ENCODE data around the gene WDR86.

The WDR86 gene

DNA sequence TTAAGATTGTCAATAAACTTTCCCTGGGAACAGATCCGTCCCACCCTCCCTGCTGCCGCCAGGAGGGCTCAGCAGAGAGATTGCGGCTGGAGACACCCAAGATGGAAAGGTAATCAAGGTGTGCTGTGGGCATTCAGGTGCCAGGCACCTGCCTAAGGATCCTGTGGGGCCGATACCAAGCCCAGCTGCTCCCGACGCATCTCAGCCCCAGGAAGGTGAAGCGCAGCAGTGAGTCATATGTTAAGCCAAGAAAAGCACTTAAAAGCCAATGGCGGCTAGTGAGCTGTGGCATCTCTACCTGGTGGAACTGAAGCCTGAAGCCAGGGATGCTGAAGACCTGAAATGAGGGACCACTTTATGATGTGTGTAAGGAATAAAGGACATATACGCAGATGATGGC is 6.1 kb downstream of the WDR86 start:
- no peak overlapping the region for H3K4me3 ChIP-seq (replicated peaks; ENCODE audit: insufficient read depth, low read length)
- no peak for DNase-seq (ENCODE audit: low read depth in 1 of 2, low spot score in 1 of 2)
- TF ChIP-seq SPI1 (IDR thresholded peaks at IDR 0.05; ENCODE audit: borderline replicate concordance, low read depth): no peak
- TF ChIP-seq, protein P1, sequence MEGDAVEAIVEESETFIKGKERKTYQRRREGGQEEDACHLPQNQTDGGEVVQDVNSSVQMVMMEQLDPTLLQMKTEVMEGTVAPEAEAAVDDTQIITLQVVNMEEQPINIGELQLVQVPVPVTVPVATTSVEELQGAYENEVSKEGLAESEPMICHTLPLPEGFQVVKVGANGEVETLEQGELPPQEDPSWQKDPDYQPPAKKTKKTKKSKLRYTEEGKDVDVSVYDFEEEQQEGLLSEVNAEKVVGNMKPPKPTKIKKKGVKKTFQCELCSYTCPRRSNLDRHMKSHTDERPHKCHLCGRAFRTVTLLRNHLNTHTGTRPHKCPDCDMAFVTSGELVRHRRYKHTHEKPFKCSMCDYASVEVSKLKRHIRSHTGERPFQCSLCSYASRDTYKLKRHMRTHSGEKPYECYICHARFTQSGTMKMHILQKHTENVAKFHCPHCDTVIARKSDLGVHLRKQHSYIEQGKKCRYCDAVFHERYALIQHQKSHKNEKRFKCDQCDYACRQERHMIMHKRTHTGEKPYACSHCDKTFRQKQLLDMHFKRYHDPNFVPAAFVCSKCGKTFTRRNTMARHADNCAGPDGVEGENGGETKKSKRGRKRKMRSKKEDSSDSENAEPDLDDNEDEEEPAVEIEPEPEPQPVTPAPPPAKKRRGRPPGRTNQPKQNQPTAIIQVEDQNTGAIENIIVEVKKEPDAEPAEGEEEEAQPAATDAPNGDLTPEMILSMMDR (IDR thresholded peaks at IDR 0.05; ENCODE audit: insufficient read depth, low read length): no peak
- TF ChIP-seq, protein P2, sequence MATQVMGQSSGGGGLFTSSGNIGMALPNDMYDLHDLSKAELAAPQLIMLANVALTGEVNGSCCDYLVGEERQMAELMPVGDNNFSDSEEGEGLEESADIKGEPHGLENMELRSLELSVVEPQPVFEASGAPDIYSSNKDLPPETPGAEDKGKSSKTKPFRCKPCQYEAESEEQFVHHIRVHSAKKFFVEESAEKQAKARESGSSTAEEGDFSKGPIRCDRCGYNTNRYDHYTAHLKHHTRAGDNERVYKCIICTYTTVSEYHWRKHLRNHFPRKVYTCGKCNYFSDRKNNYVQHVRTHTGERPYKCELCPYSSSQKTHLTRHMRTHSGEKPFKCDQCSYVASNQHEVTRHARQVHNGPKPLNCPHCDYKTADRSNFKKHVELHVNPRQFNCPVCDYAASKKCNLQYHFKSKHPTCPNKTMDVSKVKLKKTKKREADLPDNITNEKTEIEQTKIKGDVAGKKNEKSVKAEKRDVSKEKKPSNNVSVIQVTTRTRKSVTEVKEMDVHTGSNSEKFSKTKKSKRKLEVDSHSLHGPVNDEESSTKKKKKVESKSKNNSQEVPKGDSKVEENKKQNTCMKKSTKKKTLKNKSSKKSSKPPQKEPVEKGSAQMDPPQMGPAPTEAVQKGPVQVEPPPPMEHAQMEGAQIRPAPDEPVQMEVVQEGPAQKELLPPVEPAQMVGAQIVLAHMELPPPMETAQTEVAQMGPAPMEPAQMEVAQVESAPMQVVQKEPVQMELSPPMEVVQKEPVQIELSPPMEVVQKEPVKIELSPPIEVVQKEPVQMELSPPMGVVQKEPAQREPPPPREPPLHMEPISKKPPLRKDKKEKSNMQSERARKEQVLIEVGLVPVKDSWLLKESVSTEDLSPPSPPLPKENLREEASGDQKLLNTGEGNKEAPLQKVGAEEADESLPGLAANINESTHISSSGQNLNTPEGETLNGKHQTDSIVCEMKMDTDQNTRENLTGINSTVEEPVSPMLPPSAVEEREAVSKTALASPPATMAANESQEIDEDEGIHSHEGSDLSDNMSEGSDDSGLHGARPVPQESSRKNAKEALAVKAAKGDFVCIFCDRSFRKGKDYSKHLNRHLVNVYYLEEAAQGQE (IDR thresholded peaks at IDR 0.05; ENCODE audit: insufficient replicate concordance, low read depth): no peak
- no peak for TF ChIP-seq POLR2AphosphoS5 (IDR thresholded peaks at IDR 0.05; ENCODE audit: low read depth)
- TF ChIP-seq GABPA (IDR thresholded peaks at IDR 0.05; ENCODE audit: low read depth): no peak
- peaks cover 7% of the 10 kb centered on the region for H3K27me3 ChIP-seq (ENCODE audit: insufficient read depth, poor library complexity, severe bottlenecking)
- H3K27ac ChIP-seq (replicated peaks): no peak overlapping the region

DNA sequence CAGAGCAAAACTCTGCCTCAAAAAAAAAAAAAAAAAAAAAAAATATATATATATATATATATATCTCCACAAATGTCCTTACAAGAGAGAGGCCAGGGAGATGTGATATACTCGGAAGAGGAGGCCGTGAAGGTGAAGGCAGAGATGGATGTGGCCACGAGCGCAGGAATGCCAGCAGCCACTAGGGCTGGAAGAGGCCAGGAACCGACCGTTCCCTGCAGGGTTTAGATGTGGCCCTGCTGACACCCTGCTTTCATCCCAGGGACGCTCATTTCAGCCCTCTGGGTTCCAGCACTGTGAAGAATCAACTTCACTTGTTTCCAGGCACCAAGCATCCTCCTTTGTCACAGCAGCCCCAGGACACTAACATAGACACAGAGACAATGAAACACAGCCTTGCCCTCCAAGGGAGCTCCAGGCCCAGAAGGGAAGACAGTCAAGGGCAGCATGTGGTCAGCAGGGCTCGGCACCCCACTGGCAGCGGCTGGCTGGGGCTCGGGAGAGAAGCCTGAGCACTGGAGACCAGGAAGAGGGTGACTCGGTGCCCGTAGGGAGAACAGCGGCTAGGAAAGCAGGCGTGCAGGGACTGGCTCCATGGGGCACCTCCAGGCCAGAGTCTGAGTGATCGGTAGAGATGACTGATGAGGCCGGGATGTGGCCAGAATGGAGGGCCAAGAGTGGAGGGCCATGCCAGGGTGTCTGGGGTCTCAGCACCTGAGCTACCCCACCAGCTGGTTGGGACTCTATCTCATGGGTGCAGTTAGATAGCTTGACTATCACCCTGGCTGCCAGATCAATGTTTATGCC is 7.6 kb downstream of the WDR86 start:
- no peak for DNase-seq (ENCODE audit: low read depth in 1 of 2, low spot score in 1 of 2)
- TF ChIP-seq, protein P1 (IDR thresholded peaks at IDR 0.05; ENCODE audit: insufficient read depth, low read length): no peak
- TF ChIP-seq, protein P2 (IDR thresholded peaks at IDR 0.05; ENCODE audit: insufficient replicate concordance, low read depth): no peak
- no peak for TF ChIP-seq SPI1 (IDR thresholded peaks at IDR 0.05; ENCODE audit: borderline replicate concordance, low read depth)
- TF ChIP-seq POLR2AphosphoS5 (IDR thresholded peaks at IDR 0.05; ENCODE audit: low read depth): no peak
- Histone ChIP-seq H3K27me3 (ENCODE audit: insufficient read depth, poor library complexity, severe bottlenecking) (no peaks in the 10 kb centered on the region), H3K27ac (replicated peaks) (no peak overlapping the region), H3K4me3 (replicated peaks; ENCODE audit: insufficient read depth, low read length) (no peak overlapping the region)

DNA sequence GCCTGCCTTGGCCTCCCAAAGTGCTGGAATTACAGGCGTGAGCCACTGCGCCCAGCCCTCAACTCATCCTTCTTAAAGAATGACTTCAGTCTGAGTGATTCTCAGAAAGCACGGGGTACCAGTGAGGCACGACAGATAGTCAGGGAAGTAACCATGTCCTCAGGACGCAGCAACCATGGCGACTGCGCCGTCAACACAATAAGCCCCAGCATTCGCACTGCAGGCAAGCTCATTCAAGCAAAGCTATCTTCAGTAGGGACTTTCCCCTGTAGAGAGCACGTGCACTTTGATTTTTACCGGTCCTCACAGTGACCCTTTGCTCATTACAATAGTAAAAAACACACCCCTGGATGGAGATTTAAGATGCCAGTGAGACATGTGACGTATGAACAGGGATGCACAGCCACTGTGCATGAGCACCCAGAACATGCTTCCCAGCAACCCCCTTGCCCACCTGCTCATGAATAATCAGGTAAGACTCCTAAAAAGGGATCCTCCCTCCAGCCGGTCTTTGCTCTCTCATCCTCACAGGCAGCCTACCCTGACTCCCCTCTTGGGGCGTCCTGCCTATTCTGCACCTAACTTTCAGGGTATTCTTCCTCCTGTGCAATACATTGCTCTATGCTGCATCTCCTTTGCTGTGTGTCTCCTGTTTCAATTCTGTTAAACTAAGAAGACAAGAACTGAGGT is 9.1 kb downstream of the WDR86 start:
- TF ChIP-seq POLR2AphosphoS5 (IDR thresholded peaks at IDR 0.05; ENCODE audit: low read depth) (no peak), GABPA (IDR thresholded peaks at IDR 0.05; ENCODE audit: low read depth) (no peak), SPI1 (IDR thresholded peaks at IDR 0.05; ENCODE audit: borderline replicate concordance, low read depth) (no peak)
- TF ChIP-seq, protein P1 (IDR thresholded peaks at IDR 0.05; ENCODE audit: insufficient read depth, low read length): no peak
- TF ChIP-seq, protein P2 (IDR thresholded peaks at IDR 0.05; ENCODE audit: insufficient replicate concordance, low read depth): no peak
- no peak for DNase-seq (ENCODE audit: low read depth in 1 of 2, low spot score in 1 of 2)
- Histone ChIP-seq H3K4me3 (replicated peaks; ENCODE audit: insufficient read depth, low read length) (no peak overlapping the region), H3K27ac (replicated peaks) (no peak overlapping the region), H3K27me3 (ENCODE audit: insufficient read depth, poor library complexity, severe bottlenecking) (no peaks in the 10 kb centered on the region)

Measured in HL-60 (cell line).